ENCODE data around the gene REG4.

The REG4 gene

GRCh38 chr1:119805247-119805646 is 6.0 kb downstream of the REG4 start:
- no peak for DNase-seq (ENCODE audit: extremely low spot score)
- ChIA-PET CTCF (no interaction called here), POLR2A (no interaction called here)
- TF ChIP-seq CTCF (IDR thresholded peaks at IDR 0.05; ENCODE audit: control extremely low read depth, extremely low read depth, low read depth, missing control alignments) = no peak

GRCh38 chr1:119799599-119800177 is 11.6 kb downstream of the REG4 start:
- ChIA-PET CTCF (interaction anchor here (1.5 to 9.0 kb wide), 2 partner anchors 8 to 14 kb away, joined by 4 to 53 read pairs; no protein-coding TSS in a partner anchor), POLR2A (no interaction called here)
- no peak for DNase-seq (ENCODE audit: extremely low spot score)
- TF ChIP-seq CTCF (IDR thresholded peaks at IDR 0.05; ENCODE audit: control extremely low read depth, extremely low read depth, low read depth, missing control alignments) = no peak

- ChIA-PET CTCF (interaction anchor here (1.0 to 9.0 kb wide), 3 partner anchors 9 to 123 kb away, joined by 3 to 53 read pairs (median 4); no protein-coding TSS in a partner anchor), POLR2A (no interaction called here)
- DNase-seq (ENCODE audit: extremely low spot score) = no peak
- no peak for TF ChIP-seq CTCF (IDR thresholded peaks at IDR 0.05; ENCODE audit: control extremely low read depth, extremely low read depth, low read depth, missing control alignments)
Observed at GRCh38 chr1:119799003-119799402, 12.3 kb downstream of the REG4 start.

- ChIA-PET CTCF (interaction anchor here (9.0 kb wide), 1 partner anchor 10 kb away, joined by 53 read pairs; no protein-coding TSS in a partner anchor), POLR2A (no interaction called here)
- no peak for DNase-seq (ENCODE audit: extremely low spot score)
- TF ChIP-seq CTCF (IDR thresholded peaks at IDR 0.05; ENCODE audit: control extremely low read depth, extremely low read depth, low read depth, missing control alignments) = no peak
Observed at GRCh38 chr1:119797606-119798005, 13.7 kb downstream of the REG4 start.

- TF ChIP-seq CTCF (IDR thresholded peaks at IDR 0.05; ENCODE audit: control extremely low read depth, extremely low read depth, low read depth, missing control alignments) = no peak
- no peak for DNase-seq (ENCODE audit: extremely low spot score)
- POLR2A ChIA-PET = no interaction called here
- CTCF ChIA-PET = interaction anchor here (9.0 kb wide), 1 partner anchor 11 kb away, joined by 53 read pairs; no protein-coding TSS in a partner anchor
Observed at GRCh38 chr1:119797162-119797561, 14.1 kb downstream of the REG4 start.

- POLR2A ChIA-PET = no interaction called here
- DNase-seq (ENCODE audit: extremely low spot score) = no peak
- no peak for TF ChIP-seq CTCF (IDR thresholded peaks at IDR 0.05; ENCODE audit: control extremely low read depth, extremely low read depth, low read depth, missing control alignments)
- CTCF ChIA-PET = interaction anchor here (0.6 to 9.0 kb wide), 3 partner anchors 12 to 120 kb away, joined by 3 to 53 read pairs (median 3); no protein-coding TSS in a partner anchor
Observed at GRCh38 chr1:119795261-119796200, 15.7 kb downstream of the REG4 start.
